ENCODE data around the gene GLIS1. TPM values are rescaled to one million over a fixed set of nuclear protein-coding genes. Genes with fewer than 3 reads are reported as not detected.

Gene GLIS1
- total RNA-seq, 1 experiment from 2014 or later = 0.39 TPM

GRCh38 chr1:53653631-53654030 lies 85.3 kb downstream of the GLIS1 start:
- Histone ChIP-seq H3K36me3 (ENCODE audit: control insufficient read depth in 1 of 2, insufficient read depth in 2 of 2, low read length in 2 of 2) (no peaks in the 10 kb centered on the region), H3K9me3 (ENCODE audit: control insufficient read depth in 1 of 2, insufficient read depth in 1 of 2, low read depth in 1 of 2, low read length in 2 of 2) (no peaks in the 10 kb centered on the region), H3K4me3 (replicated peaks in 1 of 2; ENCODE audit: low read depth in 1 of 2, low read length in 2 of 2) (no peak overlapping the region), H3K79me2 (ENCODE audit: insufficient read depth, low read length) (no peaks in the 10 kb centered on the region), H4K20me1 (ENCODE audit: insufficient read depth) (no peaks in the 10 kb centered on the region), H3K4me2 (ENCODE audit: low read length) (no peak overlapping the region), H3K27me3 (ENCODE audit: insufficient read depth, low read length) (peaks cover 20% of the 10 kb centered on the region; the same call in 1 of the 2 replicates), H3K4me1 (ENCODE audit: control insufficient read depth in 1 of 2, insufficient read depth in 2 of 2, low read length in 2 of 2) (no peaks in the 10 kb centered on the region), H3K9ac (ENCODE audit: low read length) (no peak overlapping the region), H3K9me2 (ENCODE audit: insufficient read depth) (no peaks in the 10 kb centered on the region), H3K27ac (ENCODE audit: low read depth, low read length) (no peak overlapping the region), H2AFZ (ENCODE audit: low read depth, low read length, poor library complexity, severe bottlenecking) (no peak overlapping the region)
- no TSS peak for BruUV-seq (replicated peaks)
- ChIA-PET POLR2A (no interaction called here), RAD21 (ENCODE audit: low non-redundant PET in 1 of 2, low total read pairs in 2 of 2, uncharacterized antibody in 2 of 2, unreplicated experiment in 2 of 2) (no interaction called here), CTCF (no interaction called here)
- no peak for TF ChIP-seq EZH2 (IDR thresholded peaks at IDR 0.05)
- no peak for TF ChIP-seq JUND (IDR thresholded peaks at IDR 0.05)
- TF ChIP-seq YY1 (IDR thresholded peaks at IDR 0.05; ENCODE audit: extremely low read depth, insufficient replicate concordance, low read depth, low read length) = no peak
- DNase-seq (ENCODE audit: low read depth, low spot score) = no peak
- intact Hi-C loops (cut with micrococcal nuclease) = no loop called here
- ATAC-seq = no peak

- DNase-seq (ENCODE audit: low read depth, low spot score) (no peak), ATAC-seq (no peak)
- Histone ChIP-seq H4K20me1 (ENCODE audit: insufficient read depth) (no peaks in the 10 kb centered on the region), H3K79me2 (ENCODE audit: insufficient read depth, low read length) (no peaks in the 10 kb centered on the region), H3K27ac (ENCODE audit: low read depth, low read length) (no peak overlapping the region), H3K36me3 (ENCODE audit: control insufficient read depth in 1 of 2, insufficient read depth in 2 of 2, low read length in 2 of 2) (no peaks in the 10 kb centered on the region), H3K27me3 (ENCODE audit: insufficient read depth, low read length) (peaks cover 25% of the 10 kb centered on the region; the same call in 1 of the 2 replicates), H3K9me3 (ENCODE audit: control insufficient read depth in 1 of 2, insufficient read depth in 1 of 2, low read depth in 1 of 2, low read length in 2 of 2) (no peaks in the 10 kb centered on the region), H3K9me2 (ENCODE audit: insufficient read depth) (no peaks in the 10 kb centered on the region), H3K4me1 (ENCODE audit: control insufficient read depth in 1 of 2, insufficient read depth in 2 of 2, low read length in 2 of 2) (no peaks in the 10 kb centered on the region), H3K9ac (ENCODE audit: low read length) (no peak overlapping the region), H2AFZ (ENCODE audit: low read depth, low read length, poor library complexity, severe bottlenecking) (no peak overlapping the region), H3K4me3 (replicated peaks in 1 of 2; ENCODE audit: low read depth in 1 of 2, low read length in 2 of 2) (no peak overlapping the region), H3K4me2 (ENCODE audit: low read length) (no peak overlapping the region)
- TF ChIP-seq CTCF (IDR thresholded peaks at IDR 0.05 in 2 of 3, conservative IDR thresholded peaks at IDR 0.05 in 1 of 3; ENCODE audit: borderline replicate concordance in 1 of 3, insufficient read depth in 1 of 3, low read depth in 2 of 3, low read length in 2 of 3) (no peak), ZNF274 (IDR thresholded peaks at IDR 0.05; ENCODE audit: low read depth, low read length) (no peak), ELF1 (IDR thresholded peaks at IDR 0.05; ENCODE audit: borderline replicate concordance, low read depth) (no peak)
- intact Hi-C loops (cut with micrococcal nuclease) = no loop called here
- ChIA-PET CTCF (no interaction called here), POLR2A (no interaction called here), RAD21 (ENCODE audit: low non-redundant PET in 1 of 2, low total read pairs in 2 of 2, uncharacterized antibody in 2 of 2, unreplicated experiment in 2 of 2) (no interaction called here)
- no TSS peak for BruUV-seq (replicated peaks)
These were observed 85.8 kb downstream of the GLIS1 start for GRCh38 chr1:53653200-53653575.
